Colon (tissue), 2 donors: ENCODE results near the gene SHE.

ENCODE experiments used
- FAIRE-seq: peaks from 2 replicates; lab custom pipeline; 2012; peaks lifted over from hg19 to GRCh38; lab: Jason Lieb, UNC
- donor health status: control.
- donor health status: control.

Gene SHE

DNA sequence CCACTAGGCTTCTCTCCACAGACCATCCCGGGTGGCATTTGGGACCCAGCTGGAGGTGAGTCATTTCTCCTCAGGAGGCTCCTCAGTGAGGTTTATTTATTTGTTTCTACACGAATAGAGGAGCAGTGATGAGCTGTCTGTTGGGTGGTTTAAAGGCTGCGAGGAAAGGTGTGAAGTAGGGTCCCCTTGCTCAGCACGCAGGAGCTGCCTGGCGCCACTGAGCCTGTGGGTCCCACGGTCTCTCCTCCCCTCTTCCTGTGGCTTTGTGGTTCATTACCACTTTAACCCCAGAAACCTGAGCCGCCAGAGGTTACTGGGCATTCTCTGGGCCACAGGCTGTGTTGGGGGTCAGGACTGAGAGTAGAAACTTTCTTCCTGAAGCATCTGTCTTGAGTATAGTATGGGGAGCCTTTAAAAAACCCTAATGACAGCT lies 57.2 kb downstream of the SHE start:
- FAIRE-seq, result no peak

DNA sequence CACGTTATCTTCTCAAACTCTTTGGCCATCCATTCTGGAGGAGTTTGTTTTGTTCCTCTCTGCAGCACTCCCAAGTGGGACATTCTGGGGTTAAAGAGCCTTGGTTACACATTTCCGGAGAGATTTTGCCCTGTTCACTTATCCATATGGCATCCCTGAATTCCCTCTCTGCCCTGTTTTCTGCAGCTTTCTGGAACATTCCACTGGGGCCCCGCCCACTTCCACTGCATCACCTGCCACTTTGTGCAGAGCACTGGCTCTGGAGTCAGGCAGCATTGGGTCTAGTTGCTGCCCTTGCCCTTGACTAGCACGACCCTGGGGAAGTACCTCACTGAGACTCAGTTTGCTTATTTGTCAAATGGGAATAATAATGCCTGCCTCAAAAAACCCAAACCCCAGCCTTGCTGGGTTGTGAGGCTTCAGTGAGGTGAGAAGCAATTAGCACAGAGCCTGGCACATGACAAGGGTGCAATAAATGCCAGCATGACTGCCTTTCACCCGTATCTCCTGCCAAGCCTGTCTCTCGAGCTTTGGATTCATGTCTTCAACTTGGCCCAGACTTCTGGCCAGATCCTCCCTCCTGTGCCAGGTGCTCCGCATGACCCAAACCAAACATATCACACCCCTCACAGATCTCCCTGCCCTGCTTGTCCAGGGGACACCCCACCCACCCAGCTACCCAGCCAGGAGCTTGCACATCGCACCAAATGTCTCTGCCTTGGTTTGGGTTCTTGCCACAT lies 58.8 kb downstream of the SHE start:
- no peak for FAIRE-seq

DNA sequence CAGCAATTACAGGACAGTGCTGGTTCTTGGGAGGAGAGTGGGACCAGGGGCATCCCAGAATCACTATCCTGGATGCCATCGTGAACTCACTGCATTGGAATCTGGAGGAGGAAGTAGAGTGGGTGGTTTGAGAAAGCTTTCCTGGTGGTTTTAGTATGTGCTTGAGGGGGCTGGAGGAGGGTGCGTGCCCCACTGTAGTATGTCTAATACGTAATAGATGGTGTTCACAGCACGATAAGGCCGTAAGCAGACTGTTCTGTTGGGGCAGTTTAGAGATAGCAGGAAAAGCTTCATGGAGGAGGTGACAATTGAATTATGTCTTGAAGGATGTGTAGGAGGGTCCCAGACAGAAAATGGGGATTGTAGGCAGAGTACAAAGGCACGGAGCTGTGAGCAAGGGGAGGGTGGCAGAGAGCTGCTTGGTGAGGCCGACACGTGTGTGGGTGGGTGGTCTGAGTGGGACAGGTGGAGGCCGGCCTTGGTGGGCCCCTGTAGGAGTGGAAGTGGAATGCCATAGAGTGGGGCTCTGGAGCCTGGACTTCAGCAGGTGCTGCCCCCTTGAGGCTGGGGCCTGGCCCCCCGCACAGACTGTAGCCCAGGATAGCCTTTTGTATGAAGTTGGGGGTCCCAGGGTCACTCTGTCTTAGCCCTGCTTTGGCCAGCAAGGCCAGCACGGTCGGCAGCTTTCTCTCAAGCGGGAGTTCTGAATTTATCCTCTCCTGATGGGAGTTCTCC lies 60.0 kb downstream of the SHE start:
- no peak for FAIRE-seq

DNA sequence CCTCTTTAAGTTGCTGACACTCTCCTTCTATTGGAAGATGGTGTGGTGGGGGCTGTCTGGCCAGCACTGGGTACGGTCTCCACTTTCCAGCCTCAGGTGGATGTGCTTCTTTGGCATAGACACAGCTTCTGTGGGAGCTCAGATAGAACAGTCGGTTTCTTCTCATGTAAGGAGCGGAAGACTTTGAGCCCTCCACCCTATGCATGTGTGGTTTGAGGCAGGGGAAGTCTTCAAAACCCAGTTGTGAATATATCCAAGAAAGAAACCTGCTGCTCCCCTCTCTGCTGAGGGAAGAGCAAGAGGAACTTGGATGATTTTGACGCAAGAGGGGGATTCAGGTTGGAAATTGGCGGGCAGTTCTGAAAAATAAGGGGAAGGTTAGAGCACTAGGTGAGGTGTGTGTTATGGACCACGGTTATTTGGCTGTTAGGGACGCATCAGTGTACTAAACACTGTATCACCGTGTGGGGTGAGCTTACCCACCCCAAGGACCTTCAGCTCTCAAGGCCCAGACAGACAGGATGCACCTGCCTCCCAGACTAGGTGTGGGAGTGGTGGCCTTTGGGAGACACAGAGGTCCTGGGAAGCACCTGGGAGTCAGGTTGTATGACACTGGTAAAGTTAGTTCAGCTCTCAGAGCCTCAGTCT lies 60.8 kb downstream of the SHE start:
- FAIRE-seq, result no peak

DNA sequence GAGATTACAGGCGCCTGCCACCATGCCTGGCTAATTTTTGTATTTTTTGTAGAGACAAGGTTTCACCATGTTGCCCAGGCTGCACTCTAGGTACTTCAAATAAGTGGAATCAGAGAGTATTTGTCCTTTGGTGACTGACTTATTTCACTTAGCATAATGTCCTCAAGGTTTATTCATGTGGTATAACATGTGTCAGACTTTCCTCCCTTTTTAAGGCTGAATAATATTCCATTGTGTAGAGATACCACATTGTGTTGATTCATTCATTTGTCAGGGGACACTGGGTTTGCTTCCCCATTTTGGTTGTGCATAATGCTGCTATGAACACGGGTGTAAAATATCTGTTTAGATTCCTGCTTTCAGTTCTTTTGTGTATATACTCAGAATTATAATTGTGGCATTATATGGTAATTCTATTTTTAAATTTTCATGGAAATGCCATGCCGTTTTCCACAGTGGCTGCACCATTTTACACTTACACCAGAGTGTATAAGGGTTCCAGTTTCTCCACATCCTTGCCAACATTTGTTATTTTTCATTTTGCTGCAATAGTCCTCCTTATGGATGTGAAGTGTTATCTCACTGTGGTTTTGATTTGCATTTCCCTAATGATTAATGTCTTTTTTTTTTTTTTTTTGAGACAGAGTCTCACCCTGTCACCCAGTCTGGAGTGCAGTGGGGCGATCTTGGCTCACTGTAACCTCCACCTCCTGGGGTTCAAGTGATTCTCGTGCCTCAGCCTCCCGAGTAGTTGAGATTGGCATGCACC lies 62.0 kb downstream of the SHE start:
- FAIRE-seq, result no peak

DNA sequence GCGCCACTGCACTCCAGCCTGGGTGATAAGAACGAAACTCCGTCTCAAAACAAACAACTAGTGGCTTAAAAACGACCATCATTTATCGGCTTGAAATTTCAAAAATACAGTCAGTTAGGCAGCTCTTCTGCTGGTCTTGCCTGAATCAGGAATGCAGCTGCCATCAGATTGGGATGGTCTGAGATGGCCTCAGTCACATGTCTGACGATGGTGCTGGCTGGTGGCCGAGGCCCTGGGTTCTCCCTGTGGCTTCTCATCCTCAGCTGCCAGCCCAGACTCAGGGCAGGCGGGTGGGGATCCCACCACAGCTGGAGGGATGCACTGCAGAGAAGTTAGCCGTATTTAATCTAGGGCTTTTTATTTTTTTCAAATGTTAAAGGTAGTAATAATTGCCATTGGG lies 65.8 kb downstream of the SHE start:
- no peak for FAIRE-seq

DNA sequence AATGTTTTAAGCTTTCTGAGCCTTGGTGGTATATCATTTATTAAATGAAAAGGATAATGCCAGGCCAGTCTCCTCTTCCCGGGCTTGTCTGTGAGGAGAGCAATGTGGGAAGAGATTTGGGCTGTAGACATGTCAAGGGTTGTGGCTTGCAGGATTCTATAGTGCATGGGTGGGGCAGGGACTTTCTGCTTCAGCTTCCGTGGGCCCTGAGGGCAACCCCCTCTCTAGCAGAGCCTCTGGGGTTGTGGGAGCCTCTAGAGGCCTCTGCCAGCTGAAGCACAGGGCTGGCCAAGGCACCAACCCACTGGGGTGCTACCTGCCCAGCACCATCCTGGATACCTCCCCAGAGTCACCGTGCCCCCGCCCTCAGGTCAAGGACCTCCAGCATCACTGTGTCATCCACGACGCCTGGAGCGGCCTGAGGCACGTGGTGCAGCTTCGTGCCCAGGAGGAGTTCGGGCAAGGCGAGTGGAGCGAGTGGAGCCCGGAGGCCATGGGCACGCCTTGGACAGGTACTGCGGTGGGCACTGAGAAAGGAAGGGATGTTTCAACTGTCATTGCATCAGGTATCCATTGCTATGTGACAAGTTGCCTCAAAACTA lies 66.5 kb downstream of the SHE start:
- no peak for FAIRE-seq

DNA sequence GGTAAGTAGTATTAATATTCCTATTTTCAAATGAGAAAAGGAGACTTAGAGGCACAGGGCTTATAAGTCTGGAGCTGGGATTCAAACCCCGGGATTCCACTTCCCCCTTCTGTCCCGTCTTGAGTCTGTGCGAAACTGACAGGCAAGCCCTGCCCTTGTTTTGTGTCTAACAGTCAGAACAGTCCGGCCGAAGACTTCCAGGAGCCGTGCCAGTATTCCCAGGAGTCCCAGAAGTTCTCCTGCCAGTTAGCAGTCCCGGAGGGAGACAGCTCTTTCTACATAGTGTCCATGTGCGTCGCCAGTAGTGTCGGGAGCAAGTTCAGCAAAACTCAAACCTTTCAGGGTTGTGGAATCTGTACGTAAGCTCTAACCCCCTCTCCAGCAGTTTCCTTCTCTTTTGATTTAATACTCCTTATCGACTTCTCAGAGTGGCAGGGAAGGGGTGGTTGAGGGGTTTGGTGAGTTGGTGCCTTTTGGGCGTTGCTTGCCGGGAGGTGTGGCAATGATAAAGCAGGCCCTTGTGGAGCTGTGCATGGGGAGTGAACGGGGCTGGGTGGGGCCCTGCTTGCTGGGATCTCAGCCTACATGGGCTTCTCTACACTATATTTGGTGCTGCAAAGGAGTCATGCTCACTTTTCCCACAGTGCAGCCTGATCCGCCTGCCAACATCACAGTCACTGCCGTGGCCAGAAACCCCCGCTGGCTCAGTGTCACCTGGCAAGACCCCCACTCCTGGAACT lies 67.7 kb downstream of the SHE start:
- FAIRE-seq, result no peak

DNA sequence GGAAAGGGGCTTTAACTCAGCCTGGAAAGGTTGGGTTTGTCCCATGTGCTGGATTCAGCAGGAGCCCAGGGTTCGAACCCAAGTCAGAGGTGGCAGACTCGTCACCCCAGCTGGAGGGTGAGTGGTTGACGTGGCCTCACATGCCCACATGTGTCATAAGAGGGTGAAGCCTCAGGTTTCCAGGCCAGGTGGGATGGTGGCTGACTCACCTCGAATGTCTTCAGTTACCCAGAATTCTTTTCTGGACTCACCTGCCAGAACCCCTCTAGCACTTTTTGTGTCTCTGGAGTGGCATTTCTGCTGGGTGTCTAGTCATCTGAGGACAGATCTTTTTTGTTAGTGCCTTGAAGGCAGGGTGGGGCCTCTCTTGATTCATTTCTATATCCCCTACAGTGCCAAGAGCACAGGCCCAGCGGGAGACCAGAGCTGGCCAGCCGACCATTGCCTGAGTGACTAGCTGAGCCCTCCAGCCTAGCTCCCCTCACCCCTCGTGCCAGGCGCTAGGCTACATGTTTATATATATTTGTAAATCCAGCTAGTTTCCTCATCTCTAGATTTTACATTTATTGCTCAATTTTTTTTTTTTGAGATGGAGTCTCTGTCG lies 68.9 kb downstream of the SHE start:
- no peak for FAIRE-seq

DNA sequence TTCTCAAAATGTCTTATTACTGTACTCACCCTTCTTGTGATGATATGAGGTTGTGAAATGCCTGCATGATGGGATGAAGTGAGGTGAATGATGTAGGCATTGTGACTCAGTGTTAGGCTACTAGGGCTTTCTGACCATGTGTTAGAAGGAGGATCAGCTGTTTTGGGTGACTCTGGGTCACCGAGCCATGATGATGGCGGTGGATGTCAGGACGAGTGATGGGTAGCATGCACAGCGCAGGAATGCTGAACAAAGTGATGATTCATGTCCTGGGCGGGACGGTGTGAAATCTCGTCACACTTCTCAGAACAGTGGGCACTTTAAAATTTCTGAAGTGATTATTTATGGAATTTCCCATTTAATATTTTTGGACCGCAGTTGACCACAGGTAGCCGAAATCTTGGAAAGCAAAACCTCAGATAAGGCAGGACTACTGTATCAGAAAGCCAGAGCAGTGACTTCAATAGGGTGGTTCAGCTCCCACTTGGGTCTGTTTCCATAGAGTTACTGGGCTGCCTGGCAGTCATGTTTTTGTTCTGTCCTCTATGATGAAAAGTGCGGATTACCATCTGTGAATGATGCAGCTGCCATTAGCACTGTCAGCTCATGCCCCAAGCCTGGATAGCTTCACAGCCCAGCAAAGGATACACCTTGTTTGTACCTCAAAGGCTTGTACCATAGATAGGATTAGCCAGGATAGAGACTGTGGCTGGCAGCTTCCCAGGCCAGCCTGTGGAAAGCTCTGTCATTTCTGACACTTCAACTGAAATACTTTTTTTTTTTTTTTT lies 70.4 kb downstream of the SHE start:
- FAIRE-seq, result no peak

DNA sequence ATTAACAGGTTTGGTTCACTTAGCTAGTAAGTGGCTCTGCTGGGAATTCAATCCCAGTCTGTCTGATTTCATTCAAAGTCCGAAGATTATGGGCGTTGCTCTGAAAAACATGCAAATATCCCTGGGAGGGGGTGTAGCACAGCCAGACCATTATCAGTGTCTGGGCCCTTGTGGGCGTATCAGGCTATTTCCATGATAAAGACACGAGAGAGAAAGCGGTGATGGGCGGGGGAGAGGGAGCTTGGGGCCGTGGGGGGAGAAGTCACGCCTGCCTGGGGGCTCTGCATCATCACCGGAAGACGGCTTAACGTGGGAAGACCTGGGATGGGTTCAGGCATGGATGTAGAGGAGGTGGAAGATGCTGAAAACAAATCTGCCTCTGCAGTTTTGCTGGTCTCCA lies 71.3 kb downstream of the SHE start:
- no peak for FAIRE-seq

DNA sequence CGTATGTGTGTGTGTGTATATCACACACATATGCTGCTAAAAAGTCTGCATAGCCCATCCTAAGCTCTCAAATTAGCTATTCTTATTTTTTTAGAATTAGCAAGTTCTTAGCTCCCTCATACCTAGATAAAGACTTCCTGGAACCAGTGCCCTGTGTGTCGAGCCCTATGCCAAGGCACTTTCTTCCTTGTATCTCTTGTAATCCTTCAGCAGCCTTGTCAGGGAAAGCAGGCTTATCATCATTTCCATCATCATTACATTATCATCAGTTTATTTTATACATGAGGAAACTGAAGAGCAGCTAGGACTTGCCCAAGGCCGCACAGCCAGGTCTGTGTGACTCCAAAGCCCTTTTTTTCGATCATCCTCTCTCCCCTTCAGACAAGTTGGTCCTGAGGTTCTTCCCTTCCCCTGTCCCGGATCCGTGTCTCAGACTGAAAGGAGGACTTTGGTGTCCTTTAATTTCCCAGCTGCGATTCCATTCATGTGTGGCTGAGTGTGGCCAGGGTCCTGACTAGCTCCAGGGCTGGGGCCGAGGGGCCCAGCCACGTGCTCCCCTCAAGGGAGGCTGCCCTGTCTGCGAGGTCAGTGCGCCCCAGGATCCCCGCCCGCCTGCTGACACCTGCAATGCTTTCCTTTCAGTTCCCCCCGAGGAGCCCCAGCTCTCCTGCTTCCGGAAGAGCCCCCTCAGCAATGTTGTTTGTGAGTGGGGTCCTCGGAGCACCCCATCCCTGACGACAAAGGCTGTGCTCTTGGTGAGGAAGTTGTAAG lies 72.2 kb downstream of the SHE start:
- no peak for FAIRE-seq
